Activated effector memory CD4-positive, alpha-beta T cell treated with Interleukin-2 at 50 U/mL for 16 hours (primary cell): ENCODE measurements around the gene PDGFB.

Source experiments
- DNase-seq: peaks from one replicate; pipeline ENCODE4 v3.0.0-alpha.2; 2020

The PDGFB gene

GRCh38 chr22:39244496-39245129 is at the start of gene PDGFB:
Gene PDGFB, minus strand, starts transcription at chr22:39244982. Its CDS starts 1,019 bp downstream, at chr22:39243963.
- no peak for DNase-seq

GRCh38 chr22:39293766-39294368 is 49.1 kb upstream of the PDGFB start:
- DNase-seq, result no peak

GRCh38 chr22:39292561-39293074 is 47.8 kb upstream of the PDGFB start:
- DNase-seq, result no peak

GRCh38 chr22:39292031-39292462 is 47.3 kb upstream of the PDGFB start:
- no peak for DNase-seq

- DNase-seq, result no peak
Observed at GRCh38 chr22:39291523-39291922, 46.7 kb upstream of the PDGFB start.

DNA sequence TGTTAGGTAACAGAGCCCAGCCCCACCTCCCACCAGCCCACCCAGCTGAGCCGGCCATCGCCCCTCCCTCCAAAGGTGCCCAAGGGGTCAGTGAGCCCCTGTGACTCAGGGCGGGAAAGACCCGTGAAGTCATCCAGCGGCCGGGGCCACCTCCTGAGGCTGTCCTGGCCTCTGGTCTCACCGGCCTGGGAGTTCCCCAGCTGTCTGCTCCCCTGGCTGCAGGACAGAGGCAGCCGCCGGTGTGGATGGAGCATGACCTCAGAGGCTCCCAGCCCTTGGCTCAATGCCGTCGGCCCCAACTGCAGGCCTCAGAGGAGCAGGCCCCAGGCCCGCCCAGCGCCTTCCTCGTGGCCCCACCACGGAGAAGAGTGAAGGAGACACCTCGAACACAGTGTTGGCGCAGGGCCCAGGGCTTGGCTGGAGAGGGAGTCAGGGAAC is 46.0 kb upstream of the PDGFB start:
- DNase-seq, result no peak

DNA sequence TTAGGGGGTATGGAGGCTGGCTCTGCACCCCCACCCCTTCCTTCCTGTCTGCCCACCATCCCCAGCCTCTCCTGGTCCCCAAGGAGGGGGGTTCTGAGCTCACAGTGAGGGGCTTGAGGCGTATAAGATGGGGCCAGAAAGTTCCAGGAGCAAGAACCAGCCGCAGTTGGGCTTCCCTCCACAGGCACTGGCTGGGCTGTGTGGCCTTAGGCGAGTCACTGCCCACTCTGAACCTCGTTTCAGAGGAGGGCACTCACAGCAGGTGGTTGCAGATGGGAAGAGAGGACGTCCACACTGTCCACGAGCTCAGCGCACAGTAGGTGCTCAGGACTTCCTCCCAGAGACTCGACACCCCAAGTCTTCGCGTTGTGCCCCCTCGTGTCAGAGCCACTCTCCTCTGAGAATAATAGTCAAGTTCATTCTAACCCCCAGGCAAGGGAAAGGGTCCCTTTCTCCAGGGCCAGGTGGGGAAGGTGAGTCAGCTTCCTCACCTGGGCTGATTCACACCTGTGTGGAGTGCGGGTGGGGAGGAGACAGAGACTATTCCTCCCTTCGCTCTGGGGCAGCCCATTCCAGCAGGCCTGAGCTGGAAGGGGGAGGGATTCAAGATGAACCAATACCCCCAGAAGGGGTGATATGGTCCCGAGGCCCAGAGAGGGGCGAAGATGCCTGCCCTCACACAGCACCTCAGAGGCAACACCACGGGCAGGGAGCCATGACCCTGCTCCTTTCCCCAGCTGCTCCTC is 45.4 kb upstream of the PDGFB start:
- no peak for DNase-seq

DNA sequence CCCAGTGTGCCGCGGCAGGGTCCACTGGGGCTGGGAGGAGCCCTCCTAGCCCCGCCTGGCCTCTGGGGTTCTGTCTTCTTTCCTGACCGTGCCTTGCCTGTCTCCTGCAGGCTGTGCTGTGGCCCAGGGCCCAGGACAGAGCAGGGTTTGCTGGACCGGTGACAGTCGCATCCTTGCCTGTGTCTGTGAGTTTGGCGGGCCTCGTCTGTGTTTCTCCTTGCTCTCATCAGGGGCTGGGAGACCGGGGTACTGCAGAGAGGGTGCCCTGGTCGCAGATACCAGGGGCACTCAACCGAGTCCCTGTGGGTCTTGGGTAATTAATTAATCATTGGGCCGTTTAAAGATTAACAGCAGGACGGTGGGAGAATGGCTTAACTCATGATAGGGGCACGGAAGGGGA is 44.8 kb upstream of the PDGFB start:
- DNase-seq, result no peak

DNA sequence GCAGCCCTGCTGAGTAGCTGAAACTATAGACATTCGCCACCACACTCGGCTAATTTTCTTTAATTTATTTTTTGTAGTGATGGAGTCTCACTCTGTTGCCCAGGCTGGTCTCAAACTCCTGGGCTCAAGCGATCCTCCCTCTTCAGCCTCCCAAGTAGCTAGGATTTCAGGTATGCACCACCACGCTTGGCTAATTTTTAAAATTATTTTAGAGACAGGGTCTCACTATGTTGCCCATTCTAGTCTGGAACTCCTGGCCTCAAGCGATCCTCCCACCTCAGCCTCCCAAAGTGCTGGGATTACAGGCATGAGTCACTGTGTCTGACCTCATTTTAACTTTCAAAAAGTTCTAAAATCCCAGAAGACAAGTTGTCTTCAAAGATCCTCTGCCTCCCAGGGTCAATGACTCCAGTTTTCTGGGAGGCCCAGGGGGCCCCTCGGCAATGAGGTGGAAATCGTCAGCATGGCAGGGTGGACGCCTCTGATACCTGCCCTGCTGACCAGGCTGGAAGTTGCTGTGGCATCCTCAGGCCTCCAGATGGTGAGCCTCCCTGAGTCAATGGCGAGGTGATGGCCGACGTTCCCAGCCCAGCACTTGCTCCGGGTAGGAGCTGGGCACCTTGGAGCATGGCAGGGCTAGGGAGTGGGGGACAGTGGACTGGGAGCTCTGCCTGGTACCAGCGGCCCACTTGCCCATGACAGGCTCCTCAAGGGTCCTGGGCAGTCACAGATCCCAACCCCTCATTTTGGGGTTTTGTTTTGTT is 43.5 kb upstream of the PDGFB start:
- no peak for DNase-seq

DNA sequence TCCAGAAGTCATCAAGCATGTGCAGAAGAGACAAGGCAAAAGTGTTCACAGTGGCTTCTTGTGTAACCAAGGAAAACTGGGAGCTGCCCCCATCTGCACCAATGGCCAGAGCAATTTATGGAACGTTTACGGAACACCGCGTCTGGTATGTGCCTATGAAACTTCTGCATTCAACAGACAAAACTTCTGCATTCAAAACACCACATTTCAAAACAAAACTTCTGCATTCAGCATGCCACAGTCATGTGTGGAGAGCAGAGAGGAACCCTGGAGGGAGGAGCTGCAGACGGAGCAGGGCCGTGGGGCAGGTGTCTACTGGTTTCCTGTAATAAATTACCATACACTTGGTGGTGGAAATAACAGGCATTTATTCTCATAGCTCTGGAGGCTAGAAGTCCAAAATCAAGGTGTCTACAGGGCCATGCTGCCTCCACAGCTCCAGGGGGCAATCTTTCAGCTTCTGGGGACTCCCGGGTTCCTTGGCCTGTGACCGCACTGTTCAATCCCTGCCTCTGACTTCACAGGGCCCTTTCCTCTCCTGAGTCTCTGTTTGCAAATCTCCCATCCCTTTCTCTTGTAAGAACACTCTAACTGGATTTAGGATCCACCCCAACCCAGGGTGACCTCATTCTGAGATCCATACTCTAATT is 42.4 kb upstream of the PDGFB start:
- DNase-seq, result no peak

DNA sequence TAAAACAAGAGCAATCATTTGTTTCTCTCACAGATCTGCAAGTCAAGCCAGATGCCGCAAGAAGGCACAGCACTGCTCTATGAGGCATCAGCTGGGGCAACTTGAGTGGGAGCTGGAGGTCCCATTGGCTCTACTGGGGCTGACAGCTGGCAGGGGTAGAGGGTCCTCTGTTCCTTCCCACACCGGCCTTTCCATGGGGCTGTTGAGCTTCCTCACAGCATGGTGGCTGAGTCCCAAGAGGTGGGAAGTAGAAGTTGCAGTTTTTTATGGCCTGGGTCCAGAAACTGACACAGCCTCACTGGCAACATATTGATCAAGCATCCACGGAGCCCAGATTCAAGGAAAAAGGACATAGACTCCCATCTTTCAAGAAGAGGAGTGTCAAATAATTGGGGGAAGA is 40.2 kb upstream of the PDGFB start:
- DNase-seq, result no peak

- no peak for DNase-seq
Observed at GRCh38 chr22:39284142-39284980, 39.6 kb upstream of the PDGFB start.

- DNase-seq, result no peak
Observed at GRCh38 chr22:39283322-39284141, 38.8 kb upstream of the PDGFB start.

- no peak for DNase-seq
Observed at GRCh38 chr22:39282645-39283321, 38.0 kb upstream of the PDGFB start.

GRCh38 chr22:39281126-39281525 is 36.3 kb upstream of the PDGFB start:
- DNase-seq, result no peak

- DNase-seq, result no peak
Observed at GRCh38 chr22:39280250-39280649, 35.5 kb upstream of the PDGFB start.

DNA sequence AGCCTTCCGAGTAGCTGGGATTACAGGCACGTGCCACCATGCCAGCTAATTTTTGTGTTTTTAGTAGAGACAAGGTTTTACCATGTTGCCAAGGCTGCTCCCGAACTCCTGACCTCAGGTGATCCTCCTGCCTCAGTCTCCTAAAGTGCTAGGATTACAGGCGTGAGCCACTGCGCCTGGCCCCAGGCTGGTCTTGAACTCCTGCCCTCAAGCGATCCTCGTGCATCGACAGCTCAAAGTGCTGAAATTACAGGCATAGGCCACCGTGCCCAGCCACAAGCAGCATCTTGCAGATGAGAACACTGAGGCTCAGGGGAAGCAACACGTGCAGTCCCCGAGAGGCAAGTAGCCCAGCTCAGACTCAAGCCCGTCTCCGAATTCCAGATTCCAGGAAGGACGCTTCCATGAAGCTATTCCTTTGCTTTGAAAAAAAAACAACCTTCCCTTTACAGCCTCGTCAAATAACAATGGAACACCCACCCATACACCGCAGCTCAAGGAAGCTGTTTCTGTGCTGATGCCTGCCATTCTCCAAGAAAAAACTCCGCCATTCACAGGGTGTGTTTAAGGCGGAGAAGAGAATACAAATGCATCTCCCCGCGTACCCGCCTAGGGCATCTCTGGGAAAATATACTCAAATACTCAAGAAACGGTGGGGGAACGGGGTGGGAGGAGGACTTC is 34.5 kb upstream of the PDGFB start:
- no peak for DNase-seq

- DNase-seq, result no peak
Observed at GRCh38 chr22:39278040-39278439, 33.3 kb upstream of the PDGFB start.

DNA sequence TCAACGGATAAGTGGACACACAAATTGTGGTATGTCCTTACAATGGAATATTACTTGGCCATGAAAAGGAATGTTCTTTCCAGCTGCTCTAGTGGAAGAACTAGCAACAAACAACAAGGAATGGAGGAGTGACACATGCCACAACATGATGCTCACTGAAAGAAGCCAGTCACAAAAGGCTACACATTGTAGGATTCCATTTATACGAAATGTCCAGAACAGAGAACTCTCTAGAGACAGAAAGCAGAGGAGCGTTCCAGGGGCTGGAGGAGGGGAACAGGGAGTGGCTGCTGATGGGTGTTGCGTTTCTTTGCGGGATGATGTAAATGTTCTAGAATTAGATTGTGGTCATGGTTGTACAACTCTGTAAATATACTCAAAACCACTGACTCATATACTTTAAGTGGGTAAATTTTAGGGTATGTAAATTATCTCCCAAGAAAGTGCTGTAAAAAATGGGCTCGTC is 32.4 kb upstream of the PDGFB start:
- DNase-seq, result no peak
